ENCODE results near the gene BIN2.
"Not testable (repeated sequence)": the region's sequence is repeated elsewhere in the genome, so short reads cannot be mapped to it uniquely, and the experiment has no call there.

Gene BIN2

GRCh38 chr12:51318057-51318806, 5.7 kb downstream of the BIN2 start:
- not testable (repeated sequence) for DNase-seq (ENCODE audit: low read depth in 2 of 2, low spot score in 1 of 2)

GRCh38 chr12:51311389-51311788, 12.6 kb downstream of the BIN2 start:
- DNase-seq (ENCODE audit: low read depth in 2 of 2, low spot score in 1 of 2): no peak

DNA sequence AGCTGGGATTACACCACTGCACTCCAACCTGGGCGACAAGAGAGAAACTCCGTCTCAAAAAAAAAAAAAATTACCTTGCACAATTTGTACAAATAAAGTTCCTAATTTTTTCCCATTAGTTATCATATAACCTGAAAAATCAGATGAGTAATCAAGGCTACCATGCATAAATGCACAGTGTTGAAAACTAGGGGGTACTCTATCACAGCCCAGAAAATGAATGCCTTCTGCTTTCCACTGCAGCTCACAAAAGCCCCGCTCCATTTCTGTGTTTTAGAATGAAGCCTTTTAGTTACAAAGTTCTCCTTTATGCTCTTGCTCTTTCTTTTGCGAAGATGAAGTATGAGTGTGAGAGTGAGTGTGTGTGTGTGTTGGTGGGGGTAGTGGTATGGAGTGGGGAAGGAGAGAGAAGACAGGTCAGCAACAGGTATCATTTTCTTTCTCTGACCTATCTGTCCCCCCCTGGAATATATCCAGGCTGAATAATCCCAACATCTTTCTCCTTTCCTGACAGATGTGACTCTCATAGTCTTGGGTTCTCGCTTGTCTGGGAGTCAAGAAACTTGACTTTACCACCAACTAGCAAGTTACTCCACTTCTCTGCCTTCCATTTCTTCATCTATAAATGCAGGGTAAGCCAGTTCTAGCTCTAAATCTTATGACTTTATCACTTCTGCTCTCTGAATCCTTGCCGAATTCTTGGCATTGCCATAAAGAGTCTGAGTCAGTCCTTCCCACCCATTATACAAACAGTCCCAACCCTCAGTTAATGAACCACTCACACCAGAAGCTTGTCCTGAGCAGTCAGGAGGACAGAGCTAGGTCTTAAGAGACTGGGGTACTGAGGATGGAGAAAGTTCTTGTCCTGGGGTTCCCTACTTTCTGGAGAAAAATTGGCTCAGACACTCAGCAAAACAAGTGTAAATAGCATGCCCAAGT, 16.1 kb downstream of the BIN2 start:
- DNase-seq (ENCODE audit: low read depth in 2 of 2, low spot score in 1 of 2): no peak

DNA sequence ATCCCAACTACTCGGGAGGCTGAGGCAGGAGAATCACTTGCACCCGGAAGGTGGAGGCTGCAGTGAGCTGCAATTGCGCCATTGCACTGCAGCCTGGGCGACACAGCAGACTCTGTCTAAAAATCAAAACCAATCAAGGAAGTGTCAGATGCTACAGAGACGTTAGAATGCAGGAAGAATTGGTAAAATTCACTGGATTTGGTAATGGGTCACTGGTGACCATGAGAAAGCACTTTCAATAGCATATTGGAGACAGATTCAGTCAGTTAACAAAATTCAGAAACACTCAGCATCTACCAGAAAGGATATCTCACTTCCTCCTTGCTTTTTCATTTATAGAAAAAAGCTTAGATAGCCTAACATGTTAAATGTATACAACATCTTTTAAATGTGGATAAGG, 17.5 kb downstream of the BIN2 start:
- no peak for DNase-seq (ENCODE audit: low read depth in 2 of 2, low spot score in 1 of 2)

DNA sequence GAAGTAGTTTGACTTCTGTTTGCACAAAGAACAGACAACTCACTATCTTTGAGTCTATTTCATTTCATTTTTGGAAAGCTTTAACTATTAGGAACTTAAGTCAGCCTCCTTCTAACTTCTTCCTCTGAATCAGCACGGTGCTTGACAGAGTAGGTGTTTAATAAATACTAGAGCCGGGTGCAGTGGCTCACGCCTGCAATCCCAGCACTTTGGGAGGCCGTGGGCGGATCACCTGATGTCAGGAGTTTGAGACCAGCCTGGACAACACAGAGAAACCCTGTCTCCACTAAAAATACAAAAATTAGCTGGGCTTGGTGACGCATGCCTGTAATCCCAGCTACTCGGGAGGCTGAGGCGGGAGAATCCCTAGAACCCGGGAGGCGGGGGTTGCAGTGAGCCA, 23.2 kb downstream of the BIN2 start:
- not testable (repeated sequence) for DNase-seq (ENCODE audit: low read depth in 2 of 2, low spot score in 1 of 2)

GRCh38 chr12:51295651-51296050, 28.3 kb downstream of the BIN2 start:
- DNase-seq (ENCODE audit: low read depth in 2 of 2, low spot score in 1 of 2): no peak

- DNase-seq (ENCODE audit: low read depth in 2 of 2, low spot score in 1 of 2): not testable (repeated sequence)
Observed at GRCh38 chr12:51294097-51294496, 29.9 kb downstream of the BIN2 start.

GRCh38 chr12:51293696-51294095, 30.3 kb downstream of the BIN2 start:
- no peak for DNase-seq (ENCODE audit: low read depth in 2 of 2, low spot score in 1 of 2)

DNA sequence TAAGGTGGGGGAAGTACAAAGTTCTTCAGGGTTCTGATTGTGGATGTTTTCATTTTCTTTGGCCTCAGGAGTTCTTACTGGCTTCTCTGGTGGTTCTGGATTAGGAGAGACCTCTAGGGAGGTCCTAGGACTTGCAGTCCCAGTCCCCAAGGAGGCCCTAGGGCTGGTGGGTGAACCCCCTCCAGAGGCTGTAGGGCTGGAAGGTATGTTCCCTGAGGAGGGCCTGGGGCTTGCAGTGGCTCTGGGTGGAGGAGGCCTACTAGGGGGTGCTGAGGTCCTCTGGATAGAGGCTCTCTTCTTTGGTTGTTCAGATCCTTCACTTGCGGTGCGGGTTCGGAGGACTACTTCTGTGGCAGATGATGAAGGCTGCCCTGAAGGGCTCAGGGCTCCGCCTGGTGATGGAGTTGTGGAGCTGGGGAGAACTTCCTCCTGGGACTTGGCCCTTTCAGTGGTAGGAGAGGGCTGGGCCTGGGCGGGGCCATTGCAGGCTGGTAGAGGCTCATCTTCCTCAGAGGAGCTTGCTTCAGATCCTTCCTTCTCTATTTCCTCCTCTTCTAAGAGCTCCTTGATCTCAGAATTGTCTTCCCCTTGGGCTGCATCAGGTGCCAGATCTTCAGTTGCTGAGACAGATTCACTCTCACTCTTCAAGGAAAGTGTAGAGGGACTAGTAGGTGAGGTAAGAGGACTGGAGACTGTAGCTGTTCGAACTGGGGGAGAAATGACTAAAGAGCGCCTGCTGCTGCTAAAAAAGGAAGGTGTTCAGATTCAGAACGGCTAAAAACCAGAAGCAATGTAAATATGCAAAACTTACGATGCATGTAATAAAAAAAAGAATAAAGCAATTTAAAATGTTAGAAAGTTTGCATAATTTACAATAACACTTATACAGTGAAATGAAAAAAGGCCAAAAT, 32.1 kb downstream of the BIN2 start:
- DNase-seq (ENCODE audit: low read depth in 2 of 2, low spot score in 1 of 2): not testable (repeated sequence)

GRCh38 chr12:51285843-51286242, 38.1 kb downstream of the BIN2 start:
- DNase-seq (ENCODE audit: low read depth in 2 of 2, low spot score in 1 of 2): no peak

DNA sequence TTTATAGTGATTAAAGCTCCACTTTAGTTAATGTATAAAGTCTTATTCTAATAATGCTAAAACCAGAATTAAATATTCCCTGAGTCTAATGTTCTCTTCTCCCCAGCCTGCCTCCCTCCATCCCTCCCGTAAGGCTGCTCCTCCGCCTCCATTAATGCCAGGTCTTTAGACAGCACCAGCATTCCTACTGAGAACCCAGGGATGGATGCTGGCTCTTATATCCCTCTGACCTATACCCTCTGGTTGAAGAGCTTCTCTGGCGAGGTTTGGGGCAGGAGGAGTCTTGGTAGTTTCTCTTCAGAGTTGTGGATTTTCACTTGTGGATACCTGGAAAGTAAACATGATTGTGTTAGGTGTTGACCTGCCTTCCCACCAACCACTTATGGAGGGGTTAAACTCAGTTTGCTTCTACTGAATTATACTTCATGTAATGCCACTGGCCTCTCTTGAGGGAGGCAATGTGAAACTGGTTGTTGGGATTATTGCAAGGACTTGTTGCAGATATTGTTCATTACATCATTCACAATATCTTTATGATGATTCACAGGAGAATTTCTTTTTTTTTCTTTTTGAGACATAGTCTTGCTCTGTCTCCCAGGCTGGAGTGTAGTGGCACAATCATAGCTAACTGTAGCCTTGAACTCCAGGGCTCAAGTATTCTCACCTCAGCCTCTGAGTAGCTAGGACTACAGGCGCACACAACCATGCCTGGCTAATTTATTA, 42.6 kb downstream of the BIN2 start:
- DNase-seq (ENCODE audit: low read depth in 2 of 2, low spot score in 1 of 2): no peak

DNA sequence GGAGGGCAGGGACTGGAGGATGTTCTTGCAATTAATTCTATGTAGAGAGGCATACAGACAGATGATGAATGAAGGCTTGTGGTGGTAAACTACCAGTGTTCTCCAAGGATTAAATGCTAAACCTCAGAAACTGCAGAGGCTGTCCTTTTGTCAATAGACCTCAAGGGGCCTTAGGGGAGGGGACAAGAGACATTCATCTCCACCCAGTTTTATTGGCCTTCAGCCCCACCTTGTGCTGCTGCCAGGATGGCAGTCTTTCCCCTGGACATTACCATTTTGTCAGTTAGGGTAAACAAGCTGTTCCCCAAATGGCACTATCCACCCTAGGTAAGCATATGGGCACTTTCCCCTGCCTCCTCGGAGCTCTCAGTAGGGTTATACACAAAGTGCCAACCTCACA, 48.9 kb downstream of the BIN2 start:
- no peak for DNase-seq (ENCODE audit: low read depth in 2 of 2, low spot score in 1 of 2)

GRCh38 chr12:51272810-51273209, 51.2 kb downstream of the BIN2 start:
- DNase-seq (ENCODE audit: low read depth in 2 of 2, low spot score in 1 of 2): not testable (repeated sequence)

- DNase-seq (ENCODE audit: low read depth in 2 of 2, low spot score in 1 of 2): no peak
Observed at GRCh38 chr12:51270951-51271518, 52.9 kb downstream of the BIN2 start.

DNA sequence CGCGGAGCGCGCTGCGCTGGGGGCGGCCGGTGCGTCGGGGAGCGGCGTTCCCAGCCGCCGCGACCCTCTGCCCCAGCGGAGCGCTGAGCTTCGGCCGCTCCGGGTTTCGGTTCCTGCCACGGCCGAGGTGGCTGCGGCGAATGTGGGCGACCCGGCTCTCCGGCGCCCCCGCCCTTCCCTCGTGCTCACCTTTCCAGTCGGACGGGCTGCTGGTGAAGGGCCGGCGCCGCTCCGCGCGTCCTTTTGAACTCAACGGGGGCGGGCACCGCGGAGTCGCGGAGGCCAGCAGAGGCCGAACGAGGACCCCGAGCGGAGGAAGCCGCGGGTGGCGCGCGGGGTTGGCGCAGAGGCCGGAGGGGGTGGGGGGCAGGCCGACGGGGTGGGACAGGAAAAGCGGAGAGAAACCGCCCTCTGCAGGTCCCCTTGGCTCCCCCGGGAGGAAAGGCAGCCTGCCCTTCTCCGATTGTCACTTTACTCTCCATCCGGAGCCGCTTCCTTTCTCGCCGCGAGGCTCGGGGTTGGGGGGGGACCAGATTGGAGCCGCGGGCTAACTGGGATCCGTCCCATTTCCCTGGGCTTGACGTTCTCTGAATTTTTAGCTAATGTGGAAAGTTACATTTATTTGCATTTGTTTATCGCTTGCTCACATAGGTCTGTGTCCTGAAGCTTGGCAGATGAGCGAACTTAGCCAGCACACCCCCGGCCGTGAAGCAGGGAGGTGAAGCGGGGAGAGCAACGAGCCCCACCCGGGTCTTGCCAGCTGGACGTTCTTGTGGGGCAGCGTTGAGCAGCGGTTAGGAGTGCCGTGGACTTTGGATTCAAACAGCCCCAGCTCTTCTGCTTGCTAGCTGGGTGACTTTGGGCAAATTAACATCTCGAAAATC, 53.7 kb downstream of the BIN2 start, which contains the start of gene SMAGP:
SMAGP (minus strand) TSS at position 349 of the 884 bp plus-strand sequence. CDS start 1,137 bp downstream, outside the sequence.
- peak in 1 of 2 donors; percentile 22 for DNase-seq (ENCODE audit: low read depth in 2 of 2, low spot score in 1 of 2)

DNA sequence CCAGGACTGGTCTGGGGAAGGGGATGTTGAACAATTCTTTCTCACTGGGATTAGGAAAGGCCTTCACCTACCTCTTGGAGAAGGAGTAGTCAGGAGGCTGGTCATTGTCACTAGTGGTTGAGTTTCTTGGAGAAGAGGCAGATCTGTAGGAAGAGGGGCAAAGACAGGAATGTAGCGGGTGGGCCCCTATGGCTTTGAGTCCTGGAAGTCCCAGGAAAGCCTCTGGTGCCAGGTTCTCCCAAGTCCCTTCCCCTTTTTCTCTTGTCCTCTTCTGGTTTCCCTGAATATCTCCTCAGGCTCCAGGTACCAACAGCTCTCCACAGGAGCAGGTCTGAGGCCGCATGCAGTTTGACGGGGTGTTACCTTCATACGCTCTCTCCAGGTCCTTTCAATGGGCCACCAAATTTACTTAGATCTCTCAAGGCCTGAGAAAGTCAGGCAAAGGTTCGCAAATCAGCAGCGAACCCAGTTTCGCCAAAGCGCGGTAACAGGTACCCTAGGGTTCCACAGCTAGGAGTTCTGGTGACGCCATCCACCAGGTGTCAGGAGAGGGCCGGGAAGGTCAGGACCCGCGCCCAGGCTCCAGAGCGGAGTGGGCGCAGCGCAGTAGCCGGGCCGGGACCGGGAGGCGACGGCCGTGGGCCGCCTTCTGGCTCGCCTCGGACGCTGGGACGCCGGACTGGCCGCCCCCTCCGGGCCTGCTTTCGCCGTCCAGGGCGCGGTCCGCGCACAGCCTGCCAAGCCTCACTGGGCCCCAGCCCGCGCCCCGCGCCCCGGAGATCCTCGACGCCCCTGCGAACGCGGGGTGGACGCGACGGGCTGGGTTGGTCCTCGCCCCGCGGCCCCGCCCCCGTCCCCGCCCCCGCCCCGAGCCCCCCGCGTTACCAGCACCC, 54.6 kb downstream of the BIN2 start:
- DNase-seq (ENCODE audit: low read depth in 2 of 2, low spot score in 1 of 2): peak; percentile 11 to 37

GRCh38 chr12:51265024-51265423, 59.0 kb downstream of the BIN2 start:
- no peak for DNase-seq (ENCODE audit: low read depth in 2 of 2, low spot score in 1 of 2)

- no peak for DNase-seq (ENCODE audit: low read depth in 2 of 2, low spot score in 1 of 2)
Observed at GRCh38 chr12:51264297-51264696, 59.7 kb downstream of the BIN2 start.

Measured in stimulated activated CD8-positive, alpha-beta memory T cell treated with anti-CD3 and anti-CD28 coated beads, Interleukin-4, amount 100 ng/mL, for 1 hour (primary cell).